Panc1 (cell line): ENCODE data around the gene TANGO2. TPM values are rescaled to one million over a fixed set of nuclear protein-coding genes. Genes with fewer than 3 reads are reported as not detected.

Experiments
- ATAC-seq: fragments of 200-7000 bp; cut with Tn5 transposase; 2 replicates; pipeline ENCODE4 v1.9.1; 2020; ENCODE audit warnings: mild to moderate bottlenecking, moderate library complexity
- BruUV-seq: library from RNA; stranded (reverse); fragments of 400-500 nt; replicated peaks from 2 replicates; lab custom pipeline; 2021; lab: Mats Ljungman, UMichigan
- CTCF ChIA-PET: fragments of 300-600 bp; sonication (Branson Sonifier 250); formaldehyde crosslinking; loops from one replicate; lab custom pipeline; 2022; ENCODE audit warnings: antibody characterized with exemption; lab: Charles Lee
- POLR2A ChIA-PET: fragments of 300-600 bp; sonication (Branson Sonifier 250); formaldehyde crosslinking; loops from one replicate; lab custom pipeline; 2022; ENCODE audit warnings: antibody characterized with exemption; lab: Charles Lee
- DNase-seq: peaks from one replicate; pipeline ENCODE4 v3.0.0-alpha.2; 2010; ENCODE audit warnings: low read depth, low spot score
- H3K27ac ChIP-seq: 2 replicates; pipeline ENCODE4 v1.5.1; 2011; ENCODE audit warnings: mild to moderate bottlenecking, low read length, inconsistent platforms
- H3K27me3 ChIP-seq: fragments of 200-500 bp; sonication (Bioruptor generic); 2 replicates; pipeline ENCODE4 v1.6.0; 2014; ENCODE audit warnings: low read length, inconsistent platforms; ENCODE audit not compliant: control insufficient read depth, insufficient read depth
- H3K36me3 ChIP-seq: fragments of 200-500 bp; sonication (Bioruptor generic); 2 replicates; pipeline ENCODE4 v1.5.1; 2014; ENCODE audit warnings: inconsistent platforms, mild to moderate bottlenecking, low read length, moderate library complexity; ENCODE audit not compliant: control insufficient read depth, insufficient read depth
- H3K4me1 ChIP-seq: 2 replicates; pipeline ENCODE4 v1.5.1; 2011; ENCODE audit warnings: inconsistent platforms, mild to moderate bottlenecking, low read length, moderate library complexity; ENCODE audit not compliant: control insufficient read depth, insufficient read depth
- H3K4me3 ChIP-seq, 2 experiments: 2 replicates each; pipeline ENCODE4 v1.5.1; 2011 to 2012; ENCODE audit warnings: low read depth in 2 of 2, low read length in 2 of 2, mild to moderate bottlenecking in 2 of 2, inconsistent platforms in 1 of 2, moderate library complexity in 1 of 2
- H3K9me3 ChIP-seq: fragments of 200-500 bp; sonication (Bioruptor generic); 2 replicates; pipeline ENCODE4 v1.5.1; 2014; ENCODE audit warnings: low read depth, mild to moderate bottlenecking, inconsistent platforms, low read length, moderate library complexity; ENCODE audit not compliant: control insufficient read depth, insufficient read depth
- POLR2AphosphoS5 ChIP-seq: IDR thresholded peaks from 2 replicates; pipeline ENCODE4 v1.6.1; 2012; ENCODE audit warnings: mild to moderate bottlenecking, low read depth, low read length, moderate library complexity
- REST ChIP-seq, 2 experiments: IDR thresholded peaks; 2 replicates each; pipeline ENCODE4 v1.6.1; 2011 to 2012; ENCODE audit warnings: low read depth in 2 of 2, control low read depth in 1 of 2, low read length in 1 of 2, mild to moderate bottlenecking in 1 of 2, moderate library complexity in 1 of 2; ENCODE audit not compliant: insufficient read depth in 1 of 2
- SIN3A ChIP-seq: IDR thresholded peaks from 2 replicates; pipeline ENCODE4 v1.6.1; 2012; ENCODE audit warnings: low read depth, mild to moderate bottlenecking, low read length, moderate library complexity, borderline replicate concordance; ENCODE audit not compliant: insufficient read depth
- TCF7L2 ChIP-seq: IDR thresholded peaks from 2 replicates; pipeline ENCODE4 v1.6.1; 2011; ENCODE audit warnings: mild to moderate bottlenecking, low read depth, low read length, inconsistent platforms
- in situ Hi-C: cut with HindIII; loops from 2 replicates; pipeline ENCODE4 v1.10.0; 2016; ENCODE audit warnings: low sequenced_read_pairs, low pct_unique_long_range_greater_than_20kb
- intact Hi-C: fragments of 100-400 bp; cut with micrococcal nuclease; formaldehyde crosslinking; loops from one replicate; pipeline ENCODE4 v1.10.0; 2022; ENCODE audit not compliant: unreplicated experiment
- total RNA-seq: library from RNA; stranded (reverse); gene quantifications from one replicate; pipeline ENCODE4 v1.2.1, GENCODE V29; 2021; ENCODE audit not compliant: unreplicated experiment
- TF ChIP-seq, protein P1 (sequence below): fragments of 450-650 bp; IDR thresholded peaks from 2 replicates; pipeline ENCODE4 v1.5.1; 2017; ENCODE audit warnings: mild to moderate bottlenecking

TANGO2 gene
- total RNA-seq, 1 experiment from 2014 or later = 32.2 TPM

DNA sequence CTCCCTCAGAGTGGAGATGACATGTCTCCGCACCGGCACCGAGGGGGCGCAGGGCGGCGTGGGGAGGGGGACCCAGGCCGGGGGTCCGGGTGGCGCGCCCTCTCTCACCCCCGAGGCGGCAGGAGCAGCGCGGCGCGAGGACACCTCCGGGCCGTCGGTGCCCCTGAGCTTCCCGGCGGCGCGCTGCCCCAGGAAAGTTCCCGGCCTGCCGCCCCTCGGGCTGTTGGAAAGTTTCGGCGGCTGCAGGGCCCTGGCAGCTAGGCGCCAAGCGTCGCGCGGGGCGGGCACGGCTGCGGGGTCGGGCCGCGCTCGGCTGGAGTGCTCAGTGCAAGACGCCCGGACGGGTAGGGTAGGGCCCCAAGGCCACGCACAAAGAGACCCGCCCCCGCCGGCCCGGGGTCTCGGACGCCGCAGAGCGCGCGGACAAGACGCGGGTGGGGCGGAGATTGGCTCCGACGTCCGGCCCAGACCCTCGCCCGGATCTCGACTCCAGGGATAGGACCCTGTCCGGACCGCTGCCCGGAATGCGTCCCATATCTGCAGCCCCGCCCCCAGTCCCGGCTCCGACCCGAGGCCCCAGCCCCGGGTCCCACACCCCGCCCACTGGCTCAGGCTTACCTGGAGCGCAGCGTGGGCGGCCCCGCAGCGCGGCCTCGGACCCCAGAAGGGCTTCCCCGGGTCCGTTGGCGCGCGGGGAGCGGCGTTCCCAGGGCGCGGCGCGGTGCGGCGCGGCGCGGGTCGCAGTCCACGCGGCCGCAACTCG is 4.8 kb upstream of the TANGO2 start:
- Histone ChIP-seq H3K9me3 (no peaks in the 10 kb centered on the region), H3K27me3 (no peaks in the 10 kb centered on the region), H3K36me3 (no peaks in the 10 kb centered on the region; the same call in 1 of the 2 replicates), H3K27ac (no peak overlapping the region), H3K4me3 (peak overlapping the region; percentile 58 to 64), H3K4me1 (no peaks in the 10 kb centered on the region)
- intact Hi-C loops (no loop called here), in situ Hi-C loops (no loop called here)
- ATAC-seq (peak; percentile 39), DNase-seq (no peak)
- POLR2A ChIA-PET = no interaction called here
- no TSS peak for BruUV-seq
- CTCF ChIA-PET = no interaction called here
- TF ChIP-seq TCF7L2 (no peak), POLR2AphosphoS5 (no peak), REST (IDR thresholded peaks at IDR 0.05; ENCODE audit: insufficient read depth in 1 of 2, low read depth in 2 of 2, low read length in 1 of 2) (no peak)
- TF ChIP-seq, protein P1, sequence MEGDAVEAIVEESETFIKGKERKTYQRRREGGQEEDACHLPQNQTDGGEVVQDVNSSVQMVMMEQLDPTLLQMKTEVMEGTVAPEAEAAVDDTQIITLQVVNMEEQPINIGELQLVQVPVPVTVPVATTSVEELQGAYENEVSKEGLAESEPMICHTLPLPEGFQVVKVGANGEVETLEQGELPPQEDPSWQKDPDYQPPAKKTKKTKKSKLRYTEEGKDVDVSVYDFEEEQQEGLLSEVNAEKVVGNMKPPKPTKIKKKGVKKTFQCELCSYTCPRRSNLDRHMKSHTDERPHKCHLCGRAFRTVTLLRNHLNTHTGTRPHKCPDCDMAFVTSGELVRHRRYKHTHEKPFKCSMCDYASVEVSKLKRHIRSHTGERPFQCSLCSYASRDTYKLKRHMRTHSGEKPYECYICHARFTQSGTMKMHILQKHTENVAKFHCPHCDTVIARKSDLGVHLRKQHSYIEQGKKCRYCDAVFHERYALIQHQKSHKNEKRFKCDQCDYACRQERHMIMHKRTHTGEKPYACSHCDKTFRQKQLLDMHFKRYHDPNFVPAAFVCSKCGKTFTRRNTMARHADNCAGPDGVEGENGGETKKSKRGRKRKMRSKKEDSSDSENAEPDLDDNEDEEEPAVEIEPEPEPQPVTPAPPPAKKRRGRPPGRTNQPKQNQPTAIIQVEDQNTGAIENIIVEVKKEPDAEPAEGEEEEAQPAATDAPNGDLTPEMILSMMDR = no peak

DNA sequence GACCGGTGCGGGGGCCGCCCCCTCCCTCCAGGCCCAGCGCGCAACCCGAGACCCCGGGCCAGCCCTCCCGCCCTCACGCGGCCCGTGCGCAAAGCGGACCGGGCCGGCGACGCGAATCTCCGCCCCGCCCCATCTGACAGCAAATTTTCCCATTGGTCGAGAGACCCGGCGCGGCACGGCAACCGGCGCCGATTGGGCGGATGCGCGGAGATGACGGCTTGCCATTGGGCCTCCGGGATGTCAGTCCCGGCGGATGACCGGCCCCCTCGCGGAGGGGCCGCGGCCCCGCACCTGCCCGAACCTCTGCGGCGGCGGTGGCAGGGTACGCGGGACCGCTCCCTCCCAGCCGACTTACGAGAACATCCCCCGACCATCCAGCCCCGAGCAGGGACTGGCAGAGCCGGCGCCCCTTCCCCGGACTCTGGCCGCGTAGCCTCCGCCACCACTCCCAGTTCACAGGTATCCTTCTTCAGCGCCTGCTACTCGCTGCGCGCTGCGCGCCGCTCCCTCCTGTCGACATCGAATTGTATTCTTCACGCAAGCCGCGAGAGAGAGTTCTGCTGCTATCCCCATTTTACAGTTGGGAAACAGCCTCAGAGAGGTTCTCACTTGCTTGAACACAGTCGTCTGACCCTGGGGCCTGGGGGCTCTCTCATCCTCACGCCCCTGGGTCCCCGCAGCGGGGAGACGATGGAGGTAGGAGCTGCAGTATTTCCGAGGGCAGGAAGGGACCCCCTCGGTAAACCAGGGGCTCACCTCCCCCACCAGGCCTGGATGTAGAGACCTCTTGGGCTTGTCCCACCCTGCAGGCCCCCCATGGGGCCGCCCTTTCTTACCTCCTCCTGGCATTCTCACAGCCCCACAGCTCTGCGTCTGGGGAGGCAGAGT is 3.9 kb upstream of the TANGO2 start, which contains the start of gene ARVCF:
TSS of gene ARVCF (minus strand) at position 90 of the 888 bp plus-strand sequence. CDS start 26,029 bp downstream, outside the sequence.
- H3K36me3 ChIP-seq = no peaks in the 10 kb centered on the region; the same call in 1 of the 2 replicates
- DNase-seq = no peak
- ChIA-PET POLR2A (no interaction called here), CTCF (no interaction called here)
- ATAC-seq = peak; percentile 82
- H3K27ac ChIP-seq = no peak within 1 kb of the TSS
- no TSS peak for BruUV-seq
- H3K27me3 ChIP-seq = no peaks in the 10 kb centered on the region
- in situ Hi-C loops (no loop called here), intact Hi-C loops (no loop called here)
- H3K9me3 ChIP-seq = no peaks in the 10 kb centered on the region
- peaks cover under 1% of the 10 kb centered on the region; the same call in 1 of the 2 replicates for H3K4me1 ChIP-seq
- peak within 1 kb of the TSS; percentile 58 to 64 for H3K4me3 ChIP-seq
- TF ChIP-seq, protein P1 = no peak
- TF ChIP-seq REST (IDR thresholded peaks at IDR 0.05; ENCODE audit: insufficient read depth in 1 of 2, low read depth in 2 of 2, low read length in 1 of 2) (no peak), TCF7L2 (no peak), SIN3A (no peak), POLR2AphosphoS5 (no peak)
